NCI-H460 (cell line): ENCODE data around the gene CRIM1. TPM values are rescaled to one million over a fixed set of nuclear protein-coding genes. Genes with fewer than 3 reads are reported as not detected.
"Not testable (repeated sequence)": the region's sequence is repeated elsewhere in the genome, so short reads cannot be mapped to it uniquely, and the experiment has no call there.

Experiments used
- DNase-seq: peaks from one replicate; pipeline ENCODE4 v3.0.0-alpha.2; 2016; ENCODE audit warnings: low read depth; ENCODE audit errors: extremely low read depth
- polyA plus RNA-seq: library from polyadenylated mRNA; depleted of rRNA; stranded (reverse); fragments of >200 nt; gene quantifications from 2 replicates; pipeline ENCODE4 v1.2.3, GENCODE V29; 2014; cell fraction: nucleus; rRNA removed
- total RNA-seq: library from RNA; depleted of rRNA; stranded (reverse); fragments of >200 nt; shearing (Covaris generic); gene quantifications from 2 replicates; pipeline ENCODE4 v1.2.3, GENCODE V29; 2014; rRNA removed

The CRIM1 gene, protein sequence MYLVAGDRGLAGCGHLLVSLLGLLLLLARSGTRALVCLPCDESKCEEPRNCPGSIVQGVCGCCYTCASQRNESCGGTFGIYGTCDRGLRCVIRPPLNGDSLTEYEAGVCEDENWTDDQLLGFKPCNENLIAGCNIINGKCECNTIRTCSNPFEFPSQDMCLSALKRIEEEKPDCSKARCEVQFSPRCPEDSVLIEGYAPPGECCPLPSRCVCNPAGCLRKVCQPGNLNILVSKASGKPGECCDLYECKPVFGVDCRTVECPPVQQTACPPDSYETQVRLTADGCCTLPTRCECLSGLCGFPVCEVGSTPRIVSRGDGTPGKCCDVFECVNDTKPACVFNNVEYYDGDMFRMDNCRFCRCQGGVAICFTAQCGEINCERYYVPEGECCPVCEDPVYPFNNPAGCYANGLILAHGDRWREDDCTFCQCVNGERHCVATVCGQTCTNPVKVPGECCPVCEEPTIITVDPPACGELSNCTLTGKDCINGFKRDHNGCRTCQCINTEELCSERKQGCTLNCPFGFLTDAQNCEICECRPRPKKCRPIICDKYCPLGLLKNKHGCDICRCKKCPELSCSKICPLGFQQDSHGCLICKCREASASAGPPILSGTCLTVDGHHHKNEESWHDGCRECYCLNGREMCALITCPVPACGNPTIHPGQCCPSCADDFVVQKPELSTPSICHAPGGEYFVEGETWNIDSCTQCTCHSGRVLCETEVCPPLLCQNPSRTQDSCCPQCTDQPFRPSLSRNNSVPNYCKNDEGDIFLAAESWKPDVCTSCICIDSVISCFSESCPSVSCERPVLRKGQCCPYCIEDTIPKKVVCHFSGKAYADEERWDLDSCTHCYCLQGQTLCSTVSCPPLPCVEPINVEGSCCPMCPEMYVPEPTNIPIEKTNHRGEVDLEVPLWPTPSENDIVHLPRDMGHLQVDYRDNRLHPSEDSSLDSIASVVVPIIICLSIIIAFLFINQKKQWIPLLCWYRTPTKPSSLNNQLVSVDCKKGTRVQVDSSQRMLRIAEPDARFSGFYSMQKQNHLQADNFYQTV
- total RNA-seq = 115 and 117 TPM in 2 replicates
- 47.5 and 62.7 TPM in 2 replicates for polyA plus RNA-seq

DNA sequence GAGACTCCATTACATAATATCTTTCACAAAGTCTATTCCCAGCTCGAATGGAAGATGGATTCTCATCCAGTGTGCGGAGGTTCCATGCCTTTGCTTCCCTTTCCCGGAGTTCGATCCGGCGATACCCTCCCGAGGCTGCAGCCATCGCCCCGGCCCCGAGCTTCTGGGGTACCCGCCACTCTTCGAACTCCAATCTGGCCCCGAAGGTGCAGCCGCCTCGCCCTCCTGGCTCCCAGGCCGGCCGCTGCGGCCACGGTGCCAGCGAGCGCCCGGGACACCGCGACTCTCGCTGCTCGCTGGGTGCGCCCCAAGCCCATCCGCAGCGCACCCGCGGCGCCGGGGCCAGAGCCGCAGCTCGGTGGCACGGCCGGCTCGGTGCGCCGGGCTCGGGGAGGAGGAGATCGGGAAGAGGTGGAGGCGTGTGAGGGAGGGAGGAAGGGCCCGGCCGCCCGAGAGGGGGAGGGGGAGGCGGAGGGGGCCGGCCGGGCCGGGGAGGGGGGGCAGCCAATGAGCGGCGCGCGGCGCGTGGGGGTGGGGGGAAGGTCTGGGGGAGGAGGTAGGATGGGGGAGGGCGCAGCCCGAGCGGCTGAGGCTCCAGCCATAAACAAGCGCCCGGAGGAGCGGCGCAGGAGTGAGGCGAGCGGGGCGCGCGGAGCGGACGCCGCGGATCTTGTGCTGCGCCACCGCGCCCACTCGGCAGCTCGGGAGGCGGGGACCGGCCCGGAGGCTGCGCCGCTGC lies at the start of gene CRIM1:
Gene CRIM1, plus strand, starts transcription at position 628 of the 739 bp plus-strand sequence. CDS start 515 bp downstream, outside the sequence.
- peak; percentile 86 for DNase-seq

- no peak for DNase-seq
Measured at GRCh38 chr2:36307441-36307840, 48.1 kb upstream of the CRIM1 start.

- DNase-seq = not testable (repeated sequence)
Measured at GRCh38 chr2:36310444-36310843, 45.1 kb upstream of the CRIM1 start.

- DNase-seq = no peak
Measured at GRCh38 chr2:36318547-36318946, 37.0 kb upstream of the CRIM1 start.

- DNase-seq = no peak
Measured at GRCh38 chr2:36322108-36322507, 33.5 kb upstream of the CRIM1 start.

DNA sequence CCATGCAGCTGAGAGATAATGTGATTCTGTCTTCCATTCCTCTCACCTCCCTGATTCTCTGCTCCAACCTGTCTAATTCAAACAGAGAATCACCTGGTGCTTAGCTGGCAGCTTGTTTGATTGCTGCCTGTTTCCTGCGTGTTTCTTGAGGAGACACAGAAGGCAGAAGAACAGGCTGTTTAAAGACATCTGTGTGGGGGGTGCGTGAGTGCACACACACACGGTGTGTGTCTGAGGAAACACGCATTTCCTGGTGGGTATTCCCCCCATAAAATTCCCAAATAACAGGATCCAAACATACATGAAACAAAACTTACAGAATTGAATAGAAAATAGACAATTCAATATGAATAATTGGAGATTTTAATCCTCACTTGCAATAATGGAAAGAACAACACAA lies 29.3 kb upstream of the CRIM1 start:
- no peak for DNase-seq

DNA sequence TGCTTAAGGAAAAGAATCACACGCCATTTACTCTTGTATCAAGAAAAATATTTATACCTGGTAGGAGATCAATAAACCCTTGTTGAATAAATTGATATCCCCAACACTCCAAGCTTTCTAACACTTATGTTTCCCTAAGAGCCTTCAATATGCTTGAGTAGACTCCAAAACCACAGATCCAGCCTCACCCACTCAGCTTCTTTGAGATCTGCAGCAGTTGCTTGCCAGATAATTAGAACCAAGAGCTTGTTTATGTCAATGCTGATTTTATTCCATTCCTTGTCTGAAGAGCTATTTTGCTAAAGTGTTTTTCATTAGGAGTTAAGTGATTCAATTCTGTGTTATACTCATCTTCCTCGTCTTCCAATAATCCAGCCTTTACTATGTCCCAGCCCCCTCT lies 26.3 kb upstream of the CRIM1 start:
- no peak for DNase-seq

- no peak for DNase-seq
Measured at GRCh38 chr2:36329746-36330472, 25.7 kb upstream of the CRIM1 start.

- no peak for DNase-seq
Measured at GRCh38 chr2:36330473-36331395, 24.8 kb upstream of the CRIM1 start.

- DNase-seq = no peak
Measured at GRCh38 chr2:36333350-36334012, 22.1 kb upstream of the CRIM1 start.

DNA sequence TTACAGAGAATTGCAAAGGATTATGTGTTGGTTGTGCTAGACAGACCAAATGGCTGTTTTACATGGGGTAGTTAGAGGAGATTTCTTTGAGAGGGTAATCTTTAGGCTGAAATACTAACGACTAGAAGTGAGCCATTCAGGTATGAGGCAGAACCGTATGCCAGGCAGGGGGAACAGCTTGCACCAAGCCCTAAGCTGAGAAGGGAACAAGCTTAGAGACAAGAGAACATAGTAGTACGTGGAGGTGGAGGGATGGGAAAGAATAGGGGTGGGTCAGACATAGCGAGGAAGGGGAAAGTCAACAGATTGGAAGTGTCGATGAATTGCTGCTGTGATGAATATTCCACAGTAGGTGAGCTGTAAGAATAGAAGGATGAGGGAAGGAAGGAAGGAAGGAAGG lies 20.0 kb upstream of the CRIM1 start:
- no peak for DNase-seq

GRCh38 chr2:36336321-36336720 lies 19.3 kb upstream of the CRIM1 start:
- no peak for DNase-seq

GRCh38 chr2:36337354-36337753 lies 18.2 kb upstream of the CRIM1 start:
- DNase-seq = no peak

DNA sequence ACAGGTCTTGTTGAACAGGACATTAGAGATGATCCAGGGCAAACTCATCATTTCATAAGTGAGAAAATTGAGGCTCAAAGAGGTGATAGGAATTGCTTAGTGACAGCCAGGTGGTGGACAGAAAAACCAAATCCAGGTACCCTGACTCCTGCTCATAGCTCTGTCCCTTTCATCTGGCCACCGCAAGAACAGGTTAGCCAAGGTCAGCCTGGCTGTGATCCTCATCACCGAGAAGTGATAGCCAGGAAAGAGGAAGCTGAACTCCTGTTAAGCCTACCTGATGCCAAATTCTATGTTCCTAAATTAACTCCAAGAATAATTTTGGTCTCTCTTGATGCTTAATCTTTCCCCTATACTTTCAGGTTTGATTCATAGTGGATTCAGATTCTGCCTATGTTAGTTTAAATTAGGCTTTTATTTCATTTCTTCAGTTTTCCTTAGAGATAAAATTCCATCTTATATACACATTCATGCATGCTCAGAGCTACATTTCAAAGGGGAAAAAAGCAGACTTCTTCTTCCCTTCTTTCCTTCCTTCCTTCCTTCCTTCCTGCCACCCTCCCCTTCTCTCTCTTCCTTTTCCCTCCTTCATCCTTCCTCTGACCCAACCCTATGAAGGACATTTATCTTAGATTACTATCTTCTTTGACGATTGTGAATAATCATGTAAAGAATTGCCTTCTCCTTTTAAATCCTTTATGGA lies 17.3 kb upstream of the CRIM1 start:
- DNase-seq = no peak

- DNase-seq = no peak
Measured at GRCh38 chr2:36338827-36339145, 16.8 kb upstream of the CRIM1 start.

DNA sequence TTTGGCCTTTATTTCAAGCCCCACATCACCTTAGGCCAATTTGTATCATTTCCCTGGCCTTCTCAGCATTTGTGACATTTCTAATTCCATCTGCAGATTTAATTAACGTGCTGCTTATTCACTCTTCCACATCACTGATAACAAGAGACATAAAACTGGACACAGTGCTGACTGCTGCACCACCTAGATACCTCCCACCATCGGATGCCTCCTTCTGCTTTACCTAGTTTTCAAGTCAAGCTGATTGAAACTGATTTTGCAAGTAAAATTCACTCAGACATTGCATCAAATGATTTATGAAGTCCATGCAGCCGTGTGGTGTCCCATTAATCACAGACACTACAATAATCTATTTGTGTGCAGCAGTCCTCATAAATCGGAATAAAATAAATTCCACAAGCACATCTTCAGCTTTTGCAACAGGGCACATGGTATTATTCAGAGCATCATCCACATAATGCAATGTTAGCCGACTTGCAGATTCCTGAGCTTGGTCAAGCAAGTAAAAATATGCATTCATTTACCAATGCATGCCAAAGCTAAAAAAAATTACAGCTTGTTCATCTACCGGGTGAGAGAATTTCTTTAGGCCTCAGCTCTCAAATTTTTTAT lies 15.9 kb upstream of the CRIM1 start:
- no peak for DNase-seq

- DNase-seq = no peak
Measured at GRCh38 chr2:36343606-36344005, 12.0 kb upstream of the CRIM1 start.
